22Rv1 (cell line): ENCODE results near the gene RNF157.

Experiments used
- ZFX ChIP-seq: fragments of 450-650 bp; IDR thresholded peaks from 2 replicates; pipeline ENCODE4 v1.6.1; 2017; ENCODE audit warnings: antibody characterized with exemption, borderline replicate concordance
- TF ChIP-seq, protein P1 (sequence below): fragments of 450-650 bp; IDR thresholded peaks from 2 replicates; pipeline ENCODE4 v1.5.1; 2017; ENCODE audit warnings: mild to moderate bottlenecking

DNA sequence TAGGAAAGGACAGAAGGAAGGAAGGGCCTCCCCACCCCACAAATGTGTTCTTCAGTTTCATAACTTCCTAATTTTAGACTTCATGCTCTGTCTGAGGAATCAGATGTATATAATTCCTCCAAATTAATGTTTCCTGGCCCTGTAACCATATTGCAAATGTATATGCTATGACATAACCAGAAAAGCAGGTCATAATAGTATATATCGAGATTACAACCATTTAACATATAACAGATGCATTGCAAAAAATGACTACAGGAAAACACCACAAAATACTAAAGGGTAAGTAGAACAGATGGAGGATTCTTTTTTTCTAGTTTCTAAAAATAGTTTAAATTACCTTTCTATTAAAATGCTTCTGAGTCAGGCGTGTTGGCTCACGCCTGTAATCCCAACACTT, 133.6 kb downstream of the RNF157 start:
- TF ChIP-seq, protein P1, sequence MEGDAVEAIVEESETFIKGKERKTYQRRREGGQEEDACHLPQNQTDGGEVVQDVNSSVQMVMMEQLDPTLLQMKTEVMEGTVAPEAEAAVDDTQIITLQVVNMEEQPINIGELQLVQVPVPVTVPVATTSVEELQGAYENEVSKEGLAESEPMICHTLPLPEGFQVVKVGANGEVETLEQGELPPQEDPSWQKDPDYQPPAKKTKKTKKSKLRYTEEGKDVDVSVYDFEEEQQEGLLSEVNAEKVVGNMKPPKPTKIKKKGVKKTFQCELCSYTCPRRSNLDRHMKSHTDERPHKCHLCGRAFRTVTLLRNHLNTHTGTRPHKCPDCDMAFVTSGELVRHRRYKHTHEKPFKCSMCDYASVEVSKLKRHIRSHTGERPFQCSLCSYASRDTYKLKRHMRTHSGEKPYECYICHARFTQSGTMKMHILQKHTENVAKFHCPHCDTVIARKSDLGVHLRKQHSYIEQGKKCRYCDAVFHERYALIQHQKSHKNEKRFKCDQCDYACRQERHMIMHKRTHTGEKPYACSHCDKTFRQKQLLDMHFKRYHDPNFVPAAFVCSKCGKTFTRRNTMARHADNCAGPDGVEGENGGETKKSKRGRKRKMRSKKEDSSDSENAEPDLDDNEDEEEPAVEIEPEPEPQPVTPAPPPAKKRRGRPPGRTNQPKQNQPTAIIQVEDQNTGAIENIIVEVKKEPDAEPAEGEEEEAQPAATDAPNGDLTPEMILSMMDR: no peak
- no peak for TF ChIP-seq ZFX
